Pulmonary artery endothelial cell (primary cell): ENCODE measurements around the gene ZNF57. TPM values are rescaled to one million over a fixed set of nuclear protein-coding genes. Genes with fewer than 3 reads are reported as not detected.
"Not testable (repeated sequence)": the region's sequence is repeated elsewhere in the genome, so short reads cannot be mapped to it uniquely, and the experiment has no call there.

Experiments
- DNase-seq: peaks from one replicate; pipeline ENCODE4 v3.0.0-alpha.2; 2011; ENCODE audit warnings: low read depth, low spot score
- total RNA-seq: library from RNA; depleted of rRNA; stranded (reverse); fragments of >200 nt; gene quantifications from 2 replicates; pipeline ENCODE4 v1.2.3, GENCODE V29; 2014

ZNF57 gene
- total RNA-seq, result 7.0 and 8.2 TPM in 2 replicates

GRCh38 chr19:2900296-2901252 is at the start of gene ZNF57:
ZNF57 (plus strand) TSS chr19:2900928; CDS start chr19:2901046, 118 bp downstream.
- DNase-seq, result peak; percentile 98

- DNase-seq, result no peak
Measured at GRCh38 chr19:2852598-2852997, 48.1 kb upstream of the ZNF57 start.

- DNase-seq, result no peak
Measured at GRCh38 chr19:2853015-2853606, 47.6 kb upstream of the ZNF57 start.

GRCh38 chr19:2854849-2855248 is 45.9 kb upstream of the ZNF57 start:
- no peak for DNase-seq

GRCh38 chr19:2856457-2857050 is 44.2 kb upstream of the ZNF57 start:
- no peak for DNase-seq

GRCh38 chr19:2858864-2859263 is 41.9 kb upstream of the ZNF57 start:
- no peak for DNase-seq

GRCh38 chr19:2863816-2864215 is 36.9 kb upstream of the ZNF57 start:
- DNase-seq, result no peak

GRCh38 chr19:2865334-2866100 is 35.2 kb upstream of the ZNF57 start:
- no peak for DNase-seq

GRCh38 chr19:2866495-2867024 is 34.2 kb upstream of the ZNF57 start:
- no peak for DNase-seq

- no peak for DNase-seq
Measured at GRCh38 chr19:2867025-2867991, 33.4 kb upstream of the ZNF57 start, which contains the start of gene ZNF556. ZNF556 (plus strand) TSS chr19:2867335; CDS start chr19:2867422, 87 bp downstream.

- DNase-seq, result no peak
Measured at GRCh38 chr19:2869618-2870017, 31.1 kb upstream of the ZNF57 start.

GRCh38 chr19:2872175-2872574 is 28.6 kb upstream of the ZNF57 start:
- not testable (repeated sequence) for DNase-seq

GRCh38 chr19:2877398-2878331 is 23.1 kb upstream of the ZNF57 start:
- DNase-seq, result no peak

- no peak for DNase-seq
Measured at GRCh38 chr19:2883686-2884439, 16.9 kb upstream of the ZNF57 start.

GRCh38 chr19:2885736-2886135 is 15.0 kb upstream of the ZNF57 start:
- no peak for DNase-seq

- peak; percentile 30 for DNase-seq
Measured at GRCh38 chr19:2887391-2887914, 13.3 kb upstream of the ZNF57 start.

- DNase-seq, result no peak
Measured at GRCh38 chr19:2888731-2889224, 11.9 kb upstream of the ZNF57 start.

GRCh38 chr19:2890531-2890930 is 10.2 kb upstream of the ZNF57 start:
- not testable (repeated sequence) for DNase-seq
